H1 (cell line): ENCODE results near the gene AP1M1. TPM values are rescaled to one million over a fixed set of nuclear protein-coding genes. Genes with fewer than 3 reads are reported as not detected.

Experiments
- CTCF ChIA-PET: fragments of 300-600 bp; sonication (Branson Sonifier 250); formaldehyde crosslinking; loops from one replicate; lab custom pipeline; 2021; ENCODE audit not compliant: partially characterized antibody; lab: Charles Lee
- POLR2A ChIA-PET: fragments of 300-600 bp; sonication (Branson Sonifier 250); formaldehyde crosslinking; loops from one replicate; lab custom pipeline; 2021; ENCODE audit warnings: inconsistent platforms; ENCODE audit not compliant: partially characterized antibody; lab: Charles Lee
- DNase-seq, 2 experiments: peaks; one replicate each; pipeline versions ENCODE4 v3.0.0 to v3.0.0-alpha.2; 2010 to 2022; ENCODE audit warnings: low spot score in 2 of 2, low read depth in 1 of 2, mixed read lengths in 1 of 2
- FAIRE-seq: peaks from 2 replicates; lab custom pipeline; 2011; peaks lifted over from hg19 to GRCh38; lab: Jason Lieb, UNC
- H2AFZ ChIP-seq: 2 replicates; pipeline ENCODE4 v1.8.1; 2012; ENCODE audit warnings: low read length, inconsistent platforms
- H2AK5ac ChIP-seq: 2 replicates; pipeline ENCODE4 v1.6.1; 2013; ENCODE audit warnings: low read depth, low read length
- H2BK120ac ChIP-seq: replicated peaks from 2 replicates; pipeline ENCODE3; 2013; ENCODE audit warnings: low read depth, low read length, inconsistent platforms
- H2BK12ac ChIP-seq: 2 replicates; pipeline ENCODE4 v1.6.1; 2013; ENCODE audit warnings: low read depth, low read length
- H2BK15ac ChIP-seq: 2 replicates; pipeline ENCODE4 v1.6.1; 2013; ENCODE audit warnings: low read length
- H2BK20ac ChIP-seq: 2 replicates; pipeline ENCODE4 v1.6.1; 2013; ENCODE audit warnings: low read length
- H2BK5ac ChIP-seq: 2 replicates; pipeline ENCODE4 v1.6.1; 2013; ENCODE audit warnings: low read depth, low read length
- H3K14ac ChIP-seq: 2 replicates; pipeline ENCODE4 v1.6.1; 2013; ENCODE audit warnings: inconsistent platforms; ENCODE audit not compliant: insufficient read length
- H3K18ac ChIP-seq: 2 replicates; pipeline ENCODE4 v1.6.1; 2013; ENCODE audit warnings: low read length; ENCODE audit errors: extremely low read depth
- H3K23ac ChIP-seq: 2 replicates; pipeline ENCODE4 v1.6.1; 2013; ENCODE audit warnings: inconsistent platforms; ENCODE audit not compliant: insufficient read length
- H3K23me2 ChIP-seq: 2 replicates; pipeline ENCODE4 v1.6.1; 2013; ENCODE audit warnings: low read depth, low read length
- H3K27ac ChIP-seq: 2 replicates; pipeline ENCODE4 v1.6.1; 2011; ENCODE audit warnings: low read depth, low read length, inconsistent platforms
- H3K27me3 ChIP-seq, 4 experiments: replicated peaks in 1 of 4; 1 replicate in 1 of 4; 2 replicates in 3 of 4; pipeline versions ENCODE4 v1.6.1 to v1.8.1; 2011 to 2013; ENCODE audit warnings: low read length in 3 of 4, mild to moderate bottlenecking in 3 of 4, inconsistent platforms in 2 of 4, mixed read lengths in 2 of 4, moderate library complexity in 1 of 4; ENCODE audit not compliant: control insufficient read depth in 3 of 4, insufficient read depth in 3 of 4; ENCODE audit errors: extremely low read depth in 1 of 4
- H3K36me3 ChIP-seq, 4 experiments: 2 replicates each; pipeline versions ENCODE4 v1.6.1 to v1.8.1; 2011 to 2013; ENCODE audit warnings: mild to moderate bottlenecking in 4 of 4, low read length in 3 of 4, moderate library complexity in 2 of 4, control low read depth in 1 of 4, inconsistent platforms in 1 of 4; ENCODE audit not compliant: insufficient read depth in 4 of 4, control insufficient read depth in 2 of 4
- H3K4ac ChIP-seq: replicated peaks from 2 replicates; pipeline ENCODE3; 2013; ENCODE audit warnings: low read length, low read depth, mixed read lengths, inconsistent platforms; ENCODE audit not compliant: insufficient read length
- H3K4me1 ChIP-seq, 4 experiments: replicated peaks in 1 of 4; 1 replicate in 1 of 4; 2 replicates in 3 of 4; pipeline versions ENCODE4 v1.6.1 to v1.8.1; 2011 to 2013; ENCODE audit warnings: low read length in 3 of 4, inconsistent platforms in 2 of 4, mixed read lengths in 1 of 4; ENCODE audit not compliant: insufficient read depth in 4 of 4, control insufficient read depth in 3 of 4
- H3K4me2 ChIP-seq, 2 experiments: 2 replicates each; pipeline versions ENCODE4 v1.6.1 to v1.8.1; 2011 to 2013; ENCODE audit warnings: low read depth in 2 of 2, low read length in 2 of 2, control low read depth in 1 of 2, inconsistent platforms in 1 of 2, mild to moderate bottlenecking in 1 of 2; ENCODE audit not compliant: insufficient read depth in 1 of 2
- H3K4me3 ChIP-seq, 4 experiments: fragments of 200-600, 300-600 bp in 1 of 4; sonication (generic), shearing (Covaris generic), sonication (Bioruptor Twin) in 1 of 4; 2 replicates each; pipeline versions ENCODE4 v1.5.1 to v1.8.1; 2011 to 2016; ENCODE audit warnings: low read length in 4 of 4, low read depth in 3 of 4, control low read depth in 2 of 4, inconsistent platforms in 2 of 4, mild to moderate bottlenecking in 2 of 4, mixed read lengths in 1 of 4, moderate library complexity in 1 of 4; ENCODE audit not compliant: insufficient read depth in 2 of 4; ENCODE audit errors: extremely low read depth in 1 of 4
- H3K56ac ChIP-seq: replicated peaks from 2 replicates; pipeline ENCODE3; 2013; ENCODE audit warnings: low read depth, mild to moderate bottlenecking, mixed read lengths, low read length, inconsistent platforms; ENCODE audit not compliant: insufficient read length
- H3K79me1 ChIP-seq: 2 replicates; pipeline ENCODE4 v1.6.1; 2013; ENCODE audit warnings: low read depth, low read length, control low read depth
- H3K79me2 ChIP-seq, 2 experiments: 2 replicates each; pipeline versions ENCODE4 v1.6.1 to v1.8.1; 2012 to 2013; ENCODE audit warnings: low read length in 2 of 2, mild to moderate bottlenecking in 2 of 2, inconsistent platforms in 1 of 2; ENCODE audit not compliant: insufficient read depth in 2 of 2, control insufficient read depth in 1 of 2
- H3K9ac ChIP-seq, 4 experiments: replicated peaks in 1 of 4; 1 replicate in 1 of 4; 2 replicates in 3 of 4; pipeline versions ENCODE4 v1.6.1 to v1.8.1; 2011 to 2013; ENCODE audit warnings: low read depth in 3 of 4, low read length in 3 of 4, control low read depth in 2 of 4, mild to moderate bottlenecking in 2 of 4, moderate library complexity in 2 of 4, inconsistent platforms in 1 of 4; ENCODE audit errors: extremely low read depth in 1 of 4
- H3K9me3 ChIP-seq, 2 experiments: 2 replicates each; pipeline versions ENCODE4 v1.6.1 to v1.8.1; 2012 to 2013; ENCODE audit warnings: mild to moderate bottlenecking in 2 of 2, moderate library complexity in 2 of 2, control low read depth in 1 of 2, inconsistent platforms in 1 of 2, low read depth in 1 of 2, low read length in 1 of 2, mixed read lengths in 1 of 2; ENCODE audit not compliant: insufficient read depth in 2 of 2
- H4K20me1 ChIP-seq, 2 experiments: replicated peaks in 1 of 2; 2 replicates each; pipeline versions ENCODE3 to v1.8.1; 2011 to 2013; ENCODE audit warnings: inconsistent platforms in 2 of 2, low read length in 2 of 2, mild to moderate bottlenecking in 1 of 2; ENCODE audit not compliant: insufficient read depth in 2 of 2, control insufficient read depth in 1 of 2
- H4K5ac ChIP-seq: 2 replicates; pipeline ENCODE4 v1.6.1; 2013; ENCODE audit warnings: low read length, low read depth, mixed read lengths, inconsistent platforms; ENCODE audit not compliant: insufficient read length
- H4K8ac ChIP-seq: 2 replicates; pipeline ENCODE4 v1.8.0; 2013; ENCODE audit warnings: mild to moderate bottlenecking, moderate library complexity, low read length, inconsistent platforms; ENCODE audit not compliant: insufficient read depth; ENCODE audit errors: extremely low read depth
- H4K91ac ChIP-seq: replicated peaks from 2 replicates; pipeline ENCODE3; 2013; ENCODE audit warnings: low read length, mixed read lengths, inconsistent platforms; ENCODE audit not compliant: insufficient read length
- CHD2 ChIP-seq: IDR thresholded peaks from 2 replicates; pipeline ENCODE4 v1.6.1; 2012; ENCODE audit warnings: low read length, improper control_type of control experiment
- EZH2 ChIP-seq: fragments of 200-600 bp; sonication (generic); IDR thresholded peaks from 2 replicates; pipeline ENCODE4 v1.7.1; 2012; ENCODE audit warnings: low read depth, mild to moderate bottlenecking, moderate library complexity, low read length, inconsistent platforms; ENCODE audit not compliant: severe bottlenecking
- JUND ChIP-seq: IDR thresholded peaks from 2 replicates; pipeline ENCODE4 v1.6.1; 2011; ENCODE audit warnings: mild to moderate bottlenecking, improper control_type of control experiment, low read length
- MAX ChIP-seq: IDR thresholded peaks from 2 replicates; pipeline ENCODE4 v1.6.1; 2012; ENCODE audit warnings: inconsistent platforms
- PHF8 ChIP-seq: fragments of 200-600 bp; sonication (generic); conservative IDR thresholded peaks from 2 replicates; pipeline ENCODE4 v1.7.1; 2012; ENCODE audit warnings: low read depth, mild to moderate bottlenecking, inconsistent platforms, low read length, moderate library complexity
- POLR2AphosphoS5 ChIP-seq: IDR thresholded peaks from 2 replicates; pipeline ENCODE4 v1.6.1; 2011; ENCODE audit warnings: low read depth, low read length
- POU5F1 ChIP-seq: IDR thresholded peaks from 2 replicates; pipeline ENCODE4 v1.6.1; 2011; ENCODE audit warnings: low read depth, mild to moderate bottlenecking, low read length, moderate library complexity
- RBBP5 ChIP-seq: IDR thresholded peaks from 2 replicates; pipeline ENCODE4 v1.7.1; 2012; ENCODE audit warnings: low read depth, mild to moderate bottlenecking, inconsistent platforms, low read length, moderate library complexity, borderline replicate concordance
- SUZ12 ChIP-seq: fragments of 200-600 bp; sonication (generic); IDR thresholded peaks from 2 replicates; pipeline ENCODE4 v1.6.1; 2012; ENCODE audit warnings: mild to moderate bottlenecking, inconsistent platforms, low read length, moderate library complexity, mixed read lengths
- WGBS, 2 experiments: shearing (Covaris generic) in 1 of 2; methylation state at CpG; one replicate each; pipeline versions ENCODE4 v1.1.6 to v1.1.7; 2013 to 2015; ENCODE audit warnings: low lambda C conversion rate in 2 of 2, mixed read lengths in 2 of 2, inconsistent platforms in 1 of 2, low coverage in 1 of 2, missing lambda C conversion rate in 1 of 2; ENCODE audit not compliant: insufficient replicate concordance in 2 of 2, insufficient coverage in 1 of 2, insufficient read length in 1 of 2; ENCODE audit errors: extremely low coverage in 1 of 2, missing lambda C conversion rate in 1 of 2; 5-methylcytosine and 5-hydroxymethylcytosine counted together
- polyA plus RNA-seq, 7 experiments: library from polyadenylated mRNA; depleted of rRNA in 3 of 7; stranded (reverse) in 5 of 7; unstranded in 2 of 7; fragments of >200 nt in 5 of 7; fragments of 200-250 nt in 2 of 7; gene quantifications; 1 replicate in 5 of 7; 2 replicates in 1 of 7; 4 replicates in 1 of 7; pipeline versions ENCODE4 v1.2.1 to v1.2.3, GENCODE V29; 2011 to 2013; ENCODE audit warnings: missing spikeins in 2 of 7, mixed read lengths in 2 of 7
- total RNA-seq: library from RNA; stranded (reverse); fragmentation: NEBNext Ultra II Directional; extraction: Animal tissue kit (Norgen Biotek cat#: 25700); gene quantifications from 2 replicates; pipeline ENCODE4 v1.2.1, GENCODE V29; 2021
- TF ChIP-seq, protein P1 (sequence below): IDR thresholded peaks from 2 replicates; pipeline ENCODE4 v1.6.1; 2011; ENCODE audit warnings: low read length, improper control_type of control experiment
- TF ChIP-seq, protein P2 (sequence below): IDR thresholded peaks from 2 replicates; pipeline ENCODE4 v1.6.1; 2012; ENCODE audit warnings: low read length, inconsistent platforms

Gene AP1M1
- total and polyA plus RNA-seq, 2 of the 8 experiments (the other 6 are each of a cell fraction or from before 2014, with no cell fraction given): 30.9 to 37.5 TPM

DNA sequence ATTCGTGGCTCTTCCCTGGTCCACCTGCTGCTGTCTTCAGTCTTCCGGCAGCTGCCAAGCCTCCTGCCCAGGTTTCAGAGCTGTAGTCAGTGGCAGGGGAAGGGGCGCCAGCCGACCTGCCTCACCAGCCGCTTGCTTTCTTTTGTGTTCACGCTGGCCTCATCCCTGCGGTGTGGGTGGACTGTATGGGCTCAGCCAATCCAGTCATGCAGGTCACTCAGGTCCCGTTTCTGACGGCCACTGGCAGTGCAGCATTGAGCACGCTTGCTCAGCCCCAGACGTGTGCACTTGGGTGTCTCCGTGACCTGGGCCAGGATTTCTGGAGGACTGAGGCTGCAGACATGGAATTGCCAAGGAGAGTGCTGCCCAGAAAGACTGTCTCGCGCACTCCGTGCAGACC, 26.0 kb downstream of the AP1M1 start:
- H3K79me1 ChIP-seq: no peaks in the 10 kb centered on the region
- POLR2A ChIA-PET: interaction anchor here (1.2 to 1.6 kb wide), 2 partner anchors 17 to 38 kb away, joined by 3 read pairs; no protein-coding TSS in a partner anchor
- no peaks in the 10 kb centered on the region for H3K9me3 ChIP-seq
- no peak overlapping the region for H3K27ac ChIP-seq
- no peak overlapping the region for H4K91ac ChIP-seq
- CTCF ChIA-PET: interaction anchor here (1.0 to 1.4 kb wide), 3 partner anchors 38 to 159 kb away, joined by 3 to 5 read pairs (median 3); no protein-coding TSS in a partner anchor
- H3K14ac ChIP-seq: no peak overlapping the region
- FAIRE-seq (no peak), DNase-seq (no peak)
- no peak overlapping the region for H3K4ac ChIP-seq
- H3K56ac ChIP-seq: no peak overlapping the region
- WGBS, 2 experiments: 73% methylated on average over 12 of the region's 15 CpGs; no CpG with 5 or more reads in 1 of the 2 experiments
- no peaks in the 10 kb centered on the region; a peak in 1 of 7 replicates for H3K27me3 ChIP-seq
- no peak overlapping the region; the same call in 1 of the 2 replicates for H2BK5ac ChIP-seq
- H3K79me2 ChIP-seq: no peaks in the 10 kb centered on the region
- no peak overlapping the region for H2BK20ac ChIP-seq
- no peak overlapping the region for H4K5ac ChIP-seq
- H3K9ac ChIP-seq: no peak overlapping the region
- H3K4me2 ChIP-seq: no peak overlapping the region
- no peak overlapping the region for H2AFZ ChIP-seq
- H3K23ac ChIP-seq: no peak overlapping the region
- no peak overlapping the region for H4K8ac ChIP-seq
- H3K4me1 ChIP-seq: no peaks in the 10 kb centered on the region
- H2BK12ac ChIP-seq: no peak overlapping the region
- H2AK5ac ChIP-seq: no peak overlapping the region
- no peak overlapping the region for H3K4me3 ChIP-seq
- H4K20me1 ChIP-seq: peaks cover 3 to 5% of the 10 kb centered on the region in 2 experiments
- no peak overlapping the region for H3K18ac ChIP-seq
- no peak overlapping the region for H2BK15ac ChIP-seq
- peaks cover 0 to 3% (median 0%) of the 10 kb centered on the region in 4 experiments; a peak in 2 of 8 replicates for H3K36me3 ChIP-seq
- no peak overlapping the region for H2BK120ac ChIP-seq
- H3K23me2 ChIP-seq: no peaks in the 10 kb centered on the region
- TF ChIP-seq RBBP5: no peak
- no peak for TF ChIP-seq PHF8
- no peak for TF ChIP-seq CHD2
- TF ChIP-seq, protein P1, sequence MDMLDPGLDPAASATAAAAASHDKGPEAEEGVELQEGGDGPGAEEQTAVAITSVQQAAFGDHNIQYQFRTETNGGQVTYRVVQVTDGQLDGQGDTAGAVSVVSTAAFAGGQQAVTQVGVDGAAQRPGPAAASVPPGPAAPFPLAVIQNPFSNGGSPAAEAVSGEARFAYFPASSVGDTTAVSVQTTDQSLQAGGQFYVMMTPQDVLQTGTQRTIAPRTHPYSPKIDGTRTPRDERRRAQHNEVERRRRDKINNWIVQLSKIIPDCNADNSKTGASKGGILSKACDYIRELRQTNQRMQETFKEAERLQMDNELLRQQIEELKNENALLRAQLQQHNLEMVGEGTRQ: no peak
- TF ChIP-seq, protein P2, sequence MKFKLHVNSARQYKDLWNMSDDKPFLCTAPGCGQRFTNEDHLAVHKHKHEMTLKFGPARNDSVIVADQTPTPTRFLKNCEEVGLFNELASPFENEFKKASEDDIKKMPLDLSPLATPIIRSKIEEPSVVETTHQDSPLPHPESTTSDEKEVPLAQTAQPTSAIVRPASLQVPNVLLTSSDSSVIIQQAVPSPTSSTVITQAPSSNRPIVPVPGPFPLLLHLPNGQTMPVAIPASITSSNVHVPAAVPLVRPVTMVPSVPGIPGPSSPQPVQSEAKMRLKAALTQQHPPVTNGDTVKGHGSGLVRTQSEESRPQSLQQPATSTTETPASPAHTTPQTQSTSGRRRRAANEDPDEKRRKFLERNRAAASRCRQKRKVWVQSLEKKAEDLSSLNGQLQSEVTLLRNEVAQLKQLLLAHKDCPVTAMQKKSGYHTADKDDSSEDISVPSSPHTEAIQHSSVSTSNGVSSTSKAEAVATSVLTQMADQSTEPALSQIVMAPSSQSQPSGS: no peak
- TF ChIP-seq MAX: no peak
- TF ChIP-seq POU5F1: no peak
- TF ChIP-seq POLR2AphosphoS5: no peak
- no peak for TF ChIP-seq SUZ12
- TF ChIP-seq JUND: no peak
- TF ChIP-seq EZH2: no peak
